ENCODE data around the gene DICER1.

DICER1 gene

DNA sequence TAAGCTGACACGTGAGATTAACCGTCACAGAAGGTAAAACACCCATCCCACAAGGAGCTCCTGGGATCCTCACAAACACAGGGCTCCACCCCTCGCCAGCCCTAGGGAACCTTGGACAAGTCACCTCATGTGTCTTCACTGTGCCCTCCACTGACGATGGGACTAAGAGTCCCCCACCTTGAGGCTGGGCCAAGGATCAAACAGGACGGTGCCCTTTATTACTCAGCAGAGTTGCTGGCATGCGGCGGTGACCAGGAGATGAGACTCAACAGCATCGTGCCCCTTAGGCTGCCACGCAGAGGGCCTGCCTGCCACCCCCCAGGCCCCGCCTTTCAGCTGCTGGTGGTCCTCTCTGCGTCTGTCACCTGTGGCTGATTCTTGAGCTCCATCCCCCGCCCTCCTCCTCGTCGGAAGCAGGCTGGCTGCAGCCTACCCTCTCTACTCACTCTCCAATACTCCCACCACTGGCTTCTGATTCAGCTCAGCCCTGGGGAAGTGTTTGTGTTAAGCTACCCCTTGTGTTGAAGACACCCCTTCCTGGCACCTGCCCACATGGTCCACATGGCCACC, 105.2 kb downstream of the DICER1 start:
- no peak for DNase-seq

DNA sequence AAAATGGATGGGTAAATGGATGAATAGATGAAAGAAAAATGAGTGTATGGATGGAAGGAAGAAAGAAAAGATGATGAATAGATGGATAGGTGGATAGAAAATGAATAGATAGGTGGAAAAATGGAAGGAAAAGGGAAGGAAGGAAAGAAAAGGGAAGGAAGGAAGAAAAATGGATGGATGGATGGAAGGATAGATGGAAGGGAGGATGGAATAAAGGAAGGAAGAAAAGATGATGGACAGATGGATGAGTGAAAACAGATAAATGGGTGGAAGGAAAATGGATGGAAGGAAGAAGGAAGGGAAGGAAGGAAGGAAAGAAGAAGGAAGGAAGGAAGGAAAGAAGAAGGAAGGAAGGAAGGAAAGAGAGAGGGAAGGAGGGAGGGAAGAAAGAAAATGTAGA, 107.4 kb downstream of the DICER1 start:
- no peak for DNase-seq

DNA sequence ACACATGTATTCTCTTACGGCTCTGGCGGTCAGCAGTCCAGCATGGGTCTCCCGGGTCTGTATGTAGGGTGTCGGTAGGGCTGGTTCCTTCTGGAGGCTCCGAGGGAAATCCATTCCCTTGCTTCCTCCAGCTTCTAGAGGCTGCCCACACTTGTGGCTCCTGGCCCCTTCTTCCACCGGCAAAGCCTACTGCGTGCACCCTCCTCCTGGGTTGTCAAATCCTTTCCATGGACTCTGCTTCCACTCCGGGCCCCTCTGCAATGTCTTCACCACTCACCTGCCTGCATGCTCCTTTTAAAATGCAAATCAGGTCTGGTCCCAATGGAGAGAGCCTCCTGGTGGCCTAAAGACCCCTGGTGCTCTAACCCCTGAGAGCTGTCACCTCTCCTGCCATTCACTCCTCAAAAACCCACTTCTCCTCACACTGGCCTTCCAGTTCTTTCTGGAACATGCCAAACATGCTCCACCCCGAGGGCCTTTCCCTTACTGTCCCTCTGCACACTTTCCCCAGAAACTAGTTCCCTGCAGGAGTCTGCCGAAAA, 108.5 kb downstream of the DICER1 start:
- no peak for DNase-seq

DNA sequence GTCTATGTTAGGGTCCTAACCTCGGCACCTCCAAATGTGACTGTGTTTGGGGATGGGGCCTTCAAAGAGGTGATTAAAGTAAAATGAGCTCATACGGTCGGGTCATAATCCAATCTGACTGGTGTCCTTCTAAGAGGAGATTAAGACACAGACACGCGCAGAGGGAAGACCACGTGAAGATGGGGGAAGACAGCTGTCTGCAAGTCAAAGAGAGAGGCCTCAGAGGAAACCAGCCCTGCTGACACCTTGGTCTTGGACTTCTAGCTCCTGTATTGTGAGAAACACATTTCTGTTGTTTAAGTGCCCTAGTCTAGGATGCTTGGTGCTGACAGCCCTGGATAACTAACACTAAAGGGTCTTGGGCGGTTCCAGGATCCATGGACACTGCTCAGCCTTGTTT, 109.6 kb downstream of the DICER1 start:
- no peak for DNase-seq

DNA sequence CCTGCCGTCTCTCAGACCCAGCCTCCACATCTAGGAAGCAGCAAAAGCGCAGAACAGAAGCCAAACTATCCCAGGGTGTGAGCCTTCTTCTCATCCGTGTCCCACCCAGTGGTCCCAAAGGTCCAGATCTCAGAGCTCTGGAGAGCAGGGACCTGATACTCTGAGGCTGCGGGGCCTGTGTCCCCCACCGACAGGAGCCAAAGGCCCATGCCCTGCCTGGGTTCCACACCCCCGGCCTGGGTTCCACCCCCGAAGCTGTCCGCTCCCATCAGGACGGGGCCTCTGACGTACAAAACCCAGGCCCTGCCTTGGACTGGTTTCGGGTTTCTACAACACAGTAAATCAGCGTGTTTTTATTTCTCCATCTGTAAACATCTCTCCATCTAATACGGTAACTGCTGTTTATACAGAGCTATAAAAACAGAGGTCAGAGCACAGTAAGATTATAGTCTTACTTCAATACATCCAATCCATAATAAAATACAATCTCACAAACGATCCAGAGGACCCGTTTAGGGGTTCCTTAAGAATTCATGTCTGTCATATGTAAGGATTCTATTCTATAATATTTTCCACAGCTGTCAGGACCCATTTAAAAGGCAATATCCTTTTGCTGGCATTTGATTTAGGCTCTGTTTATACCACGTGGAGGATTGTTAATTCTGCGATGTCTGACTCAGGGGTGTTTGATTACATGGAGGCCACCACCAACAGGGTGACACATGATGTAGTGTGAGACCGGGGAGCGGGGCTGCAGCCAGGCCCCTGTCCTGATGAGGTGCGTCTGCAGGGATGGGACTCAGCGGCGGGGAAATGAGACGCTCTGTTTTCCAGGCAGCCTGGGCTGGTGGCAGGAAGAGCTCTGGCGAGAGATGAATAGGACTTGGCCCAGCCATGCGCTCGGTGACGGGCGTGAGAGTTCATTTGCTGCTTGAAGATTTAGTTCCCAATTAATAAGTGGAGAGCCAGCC, 110.3 kb downstream of the DICER1 start:
- no peak for DNase-seq

DNA sequence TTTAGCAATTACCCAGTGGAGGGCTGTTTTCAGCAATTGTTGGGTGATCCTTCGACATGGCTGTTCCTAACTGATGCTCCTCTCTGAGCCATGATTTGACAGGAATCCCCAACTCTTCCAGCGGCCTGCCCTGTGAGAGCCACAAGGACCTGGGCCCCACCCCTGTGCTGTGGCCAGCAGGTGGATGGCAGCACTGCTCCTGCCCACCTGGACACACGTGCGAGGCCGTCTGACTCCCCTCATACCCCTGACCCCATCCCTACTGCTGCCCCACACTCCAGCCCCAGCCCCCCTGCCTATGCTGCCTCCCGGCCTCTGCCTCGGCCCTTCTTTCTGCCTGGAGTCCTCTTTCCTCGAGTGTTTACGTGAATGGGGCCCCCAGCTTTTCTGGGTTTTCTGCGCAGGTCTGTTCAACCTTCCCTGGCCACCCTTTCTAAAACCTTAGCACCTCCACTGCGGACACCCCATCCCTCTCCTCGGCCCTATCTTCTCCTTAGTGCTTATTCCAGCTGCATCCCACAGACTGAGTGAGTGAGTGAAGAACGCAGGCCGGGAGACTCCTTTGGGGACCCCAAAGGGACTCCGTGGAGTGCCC, 111.4 kb downstream of the DICER1 start:
- DNase-seq = no peak

DNA sequence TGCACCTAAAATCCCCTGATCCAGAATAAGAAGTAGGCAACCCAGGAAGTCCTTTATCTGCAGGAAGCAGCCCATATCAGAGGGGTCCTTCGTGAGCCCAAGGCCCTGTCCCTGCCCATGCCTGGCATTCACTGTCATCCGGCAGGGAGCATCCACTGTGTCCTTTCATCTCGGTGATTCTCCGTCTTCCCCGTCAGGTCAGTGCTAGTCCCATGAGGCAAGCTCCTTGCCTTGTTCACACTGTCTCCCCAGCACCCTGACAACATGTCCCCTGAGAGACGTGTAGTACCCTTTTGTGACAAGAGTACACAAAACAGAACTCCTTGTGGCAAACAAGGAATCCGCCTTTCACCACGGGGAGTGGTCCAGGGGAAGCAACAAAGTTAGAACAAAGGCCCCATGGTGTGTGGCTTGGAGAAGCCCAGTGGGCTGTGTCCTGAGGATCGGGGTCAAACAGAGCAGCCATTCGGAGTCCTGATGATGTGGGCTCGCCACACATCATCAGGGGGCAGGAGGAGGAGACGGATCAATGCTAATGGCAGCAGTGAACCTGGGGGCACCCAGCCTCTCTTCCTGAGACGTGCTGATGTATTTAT, 112.1 kb downstream of the DICER1 start:
- DNase-seq = no peak

DNA sequence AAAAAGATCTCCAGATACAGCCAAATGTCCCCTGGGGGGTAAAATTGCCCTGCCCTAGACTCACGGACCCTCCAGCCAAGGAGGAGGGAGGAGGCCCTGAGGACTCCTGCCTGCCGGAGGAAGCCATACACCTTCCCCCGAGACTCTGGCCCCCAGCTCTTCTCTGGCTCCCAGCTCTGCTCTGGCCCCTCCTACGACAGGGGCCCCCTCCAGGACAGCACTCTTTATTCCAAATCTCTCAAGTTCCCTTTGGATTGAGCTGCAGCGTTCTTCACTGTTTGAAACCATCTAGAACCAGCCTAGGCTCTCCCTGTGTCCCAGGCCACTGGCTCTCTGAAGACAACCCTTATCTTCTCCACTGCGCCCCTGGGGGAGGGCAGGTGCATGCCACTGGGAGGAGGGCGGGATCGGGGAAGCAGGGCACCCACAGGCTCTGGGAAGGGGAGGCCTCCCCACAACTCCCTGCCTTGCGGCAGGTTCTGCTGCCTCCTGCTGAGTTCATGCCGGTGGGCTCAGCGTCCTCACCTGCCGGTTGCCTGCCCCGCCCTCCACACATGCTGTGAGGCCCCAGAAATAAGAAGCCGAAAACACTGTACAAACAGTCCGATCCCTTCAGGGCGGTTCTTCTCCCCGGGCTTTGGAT, 112.7 kb downstream of the DICER1 start:
- no peak for DNase-seq

DNA sequence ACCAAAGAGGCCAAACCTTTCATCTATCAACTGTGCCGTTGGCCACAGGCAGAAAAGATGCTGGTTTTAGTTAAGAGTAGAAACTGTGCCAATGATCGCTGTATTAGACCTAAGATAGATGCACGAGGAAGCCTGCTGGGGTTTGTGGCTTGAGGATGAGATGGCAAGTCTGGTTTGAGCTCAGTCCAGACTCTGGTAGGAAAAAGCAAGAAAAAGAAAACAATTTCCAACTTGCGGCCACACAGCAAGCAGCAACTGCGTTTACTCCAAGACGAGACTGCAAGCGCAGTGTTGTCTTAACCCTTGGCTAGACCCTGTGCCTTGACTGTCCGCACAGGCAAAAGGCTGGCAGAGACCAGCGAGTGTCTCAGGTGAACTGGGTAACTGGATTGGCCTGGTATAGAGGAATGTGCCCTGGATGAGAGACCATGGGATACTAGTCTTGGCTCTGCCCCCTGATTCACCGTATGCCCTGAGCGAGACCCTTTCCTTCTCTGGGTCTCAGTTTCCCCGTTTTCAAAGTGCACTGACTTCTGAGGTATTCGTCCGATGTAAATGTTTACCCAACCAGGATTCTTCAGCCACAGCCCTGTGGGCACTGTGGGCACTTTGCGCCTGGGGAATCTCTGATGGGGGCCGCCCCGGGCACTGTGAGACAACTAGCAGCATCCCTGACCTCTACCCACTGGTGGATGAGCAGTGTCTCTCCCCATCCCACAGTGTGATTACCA, 113.4 kb downstream of the DICER1 start:
- no peak for DNase-seq

DNA sequence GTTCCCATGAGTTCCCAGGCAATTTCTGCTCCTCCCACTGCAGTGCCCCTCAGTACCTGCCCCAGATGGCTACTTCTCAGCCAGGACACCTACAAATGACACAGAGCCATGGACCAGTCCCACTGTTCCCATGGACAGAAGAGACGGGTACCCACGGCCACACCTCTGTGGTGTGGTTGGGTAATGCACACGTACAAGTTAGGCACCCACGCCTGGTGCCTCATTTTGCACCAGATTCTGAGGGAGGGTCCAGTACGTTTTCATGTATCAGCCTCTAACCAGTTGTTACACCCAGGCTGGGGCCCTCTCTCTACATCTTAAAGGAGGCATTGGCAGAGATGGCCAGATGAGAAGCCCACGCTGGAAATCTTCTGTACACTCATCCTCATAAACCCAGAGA, 114.0 kb downstream of the DICER1 start:
- no peak for DNase-seq

DNA sequence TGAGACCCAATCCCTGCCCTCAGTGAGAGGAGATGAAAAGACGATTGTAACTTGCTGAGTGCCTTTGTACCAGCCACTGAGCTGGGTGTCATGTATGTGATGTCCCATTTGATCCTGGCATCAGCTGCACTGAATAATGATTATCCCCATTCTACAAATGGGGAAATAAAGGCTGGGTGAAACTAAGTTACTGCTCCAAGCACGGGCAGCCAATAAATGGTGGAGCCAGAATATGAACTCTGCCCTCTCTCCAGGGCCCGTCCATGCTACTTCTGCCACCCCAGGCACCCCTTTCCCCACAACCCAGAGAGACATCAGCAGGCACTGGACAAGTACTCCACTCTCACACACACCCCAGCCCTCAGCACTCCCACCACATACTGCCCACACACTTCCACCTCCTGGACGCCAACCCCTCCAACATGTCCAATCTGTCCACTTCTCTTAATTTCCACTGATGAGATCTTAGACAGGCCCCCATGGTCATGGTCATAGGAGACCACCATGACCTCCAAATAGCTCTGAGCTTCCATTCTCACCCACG, 115.8 kb downstream of the DICER1 start:
- DNase-seq = no peak

DNA sequence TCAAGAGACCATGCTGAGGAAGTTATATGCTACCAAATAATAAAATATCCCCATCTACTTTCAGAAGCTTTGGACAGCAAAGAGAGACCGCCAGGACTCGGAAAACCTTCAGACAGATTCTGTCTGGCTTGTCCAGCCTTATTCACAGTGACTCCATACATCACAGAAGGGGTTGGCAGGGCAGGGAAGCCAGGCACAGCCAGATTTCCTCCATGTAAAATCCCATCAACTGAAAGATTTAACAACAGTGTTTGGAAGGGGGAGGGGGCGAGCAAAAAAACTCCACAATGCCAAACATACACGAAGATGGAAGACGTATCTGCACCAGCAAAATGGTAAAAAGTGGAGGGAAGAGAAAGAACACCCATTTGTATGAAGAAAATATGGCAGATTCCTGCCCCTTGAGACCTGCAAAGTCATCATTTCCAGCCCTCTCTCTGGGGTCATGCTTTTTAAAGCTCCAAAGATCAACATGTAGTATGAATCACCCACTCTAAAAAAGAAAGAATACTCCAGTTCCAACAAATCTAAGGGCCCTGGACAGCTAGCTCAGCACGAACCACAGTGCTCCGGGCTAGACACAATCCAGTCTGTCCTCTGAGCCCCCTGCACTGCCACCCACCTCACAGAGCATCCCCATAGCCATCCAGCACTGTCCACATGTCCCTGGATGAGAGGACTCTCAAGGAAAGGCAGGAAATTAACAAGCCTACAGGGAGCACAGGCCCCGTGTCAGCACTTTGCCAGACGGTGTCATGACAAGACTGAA, 116.4 kb downstream of the DICER1 start:
- no peak for DNase-seq

DNA sequence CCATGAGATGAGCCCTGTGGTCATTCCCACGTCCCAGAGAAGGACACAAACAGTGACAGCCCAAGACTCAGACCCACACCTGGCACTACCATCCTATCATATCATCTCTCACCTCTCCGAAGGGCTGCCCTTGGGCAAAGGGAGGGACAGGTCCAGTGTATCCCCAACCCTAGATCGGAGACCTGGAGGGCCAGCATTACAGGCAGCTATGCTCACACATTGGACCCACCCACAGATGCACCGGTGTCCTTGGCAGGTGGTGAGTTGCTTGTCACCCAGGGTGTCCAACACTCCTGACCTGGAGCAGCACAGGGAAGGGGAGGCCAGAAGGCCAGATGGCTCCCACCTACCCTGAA, 117.4 kb downstream of the DICER1 start:
- no peak for DNase-seq

DNA sequence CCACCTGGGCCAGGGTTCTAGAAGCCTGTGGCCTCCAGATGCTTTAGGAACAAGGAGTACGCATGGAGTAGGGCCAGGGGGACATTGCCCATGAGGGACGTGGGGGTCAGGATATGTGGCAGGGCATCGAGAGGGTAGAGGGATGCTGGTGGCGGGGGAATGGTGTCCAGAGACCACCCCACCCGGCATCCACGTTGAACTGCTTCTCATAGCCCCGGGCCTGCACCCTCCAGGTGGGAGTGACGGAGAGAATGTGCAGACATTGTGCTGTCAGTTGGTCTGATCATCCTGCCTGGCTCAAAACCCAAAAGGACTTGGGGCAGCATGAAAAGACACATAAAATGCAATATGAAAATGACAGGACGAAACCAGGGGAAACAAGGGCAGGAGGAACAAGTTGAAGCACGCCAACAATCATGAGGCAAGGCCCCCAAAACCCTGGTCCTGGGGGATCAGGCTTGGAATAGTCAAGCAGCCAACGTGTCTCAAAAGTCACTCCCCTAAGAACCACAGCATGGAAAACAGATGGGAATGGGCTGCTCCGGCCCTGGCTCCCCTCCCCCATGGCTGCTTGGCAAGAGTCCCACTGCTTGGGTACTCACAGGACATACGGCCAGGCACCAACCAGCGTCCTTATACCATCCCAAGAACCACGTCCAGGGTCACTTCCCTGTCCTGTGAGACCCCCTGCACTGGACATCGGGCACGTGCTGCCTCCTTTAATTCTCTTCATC, 117.9 kb downstream of the DICER1 start:
- no peak for DNase-seq

DNA sequence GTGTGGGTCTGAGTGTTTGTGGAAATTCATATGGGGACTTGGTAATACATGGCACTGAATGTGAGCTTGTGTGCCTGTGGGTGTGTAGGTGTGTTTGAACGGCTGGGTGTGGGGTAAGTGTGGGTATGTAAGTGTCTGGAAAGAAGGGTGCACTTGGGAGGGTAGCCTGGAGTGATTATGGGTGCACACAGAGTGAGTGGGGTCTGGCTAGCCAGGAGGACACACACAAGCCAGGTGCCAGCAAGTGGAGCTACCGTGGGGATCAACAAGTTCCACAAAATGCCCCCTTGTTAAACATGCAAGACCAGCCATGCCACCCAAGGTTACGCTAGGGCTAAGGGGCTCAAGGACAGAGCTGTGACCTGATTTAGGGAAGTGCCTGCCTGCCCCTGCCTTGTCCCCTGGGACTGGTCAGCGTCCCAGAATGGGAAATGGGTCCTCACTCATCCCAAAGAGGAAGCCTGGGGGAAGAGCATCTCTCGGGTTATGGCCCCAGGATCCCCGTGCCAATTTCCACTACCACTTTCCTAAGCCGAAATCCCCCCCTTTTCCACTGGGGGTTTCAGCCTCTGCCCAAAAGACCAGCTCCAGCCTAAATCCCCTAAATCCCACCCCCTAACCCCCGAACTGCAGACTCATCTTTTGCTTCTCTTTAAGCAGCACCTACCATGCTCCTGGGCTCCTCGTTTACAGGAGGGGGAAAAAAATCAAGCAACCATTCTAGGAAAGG, 118.6 kb downstream of the DICER1 start:
- DNase-seq = no peak

DNA sequence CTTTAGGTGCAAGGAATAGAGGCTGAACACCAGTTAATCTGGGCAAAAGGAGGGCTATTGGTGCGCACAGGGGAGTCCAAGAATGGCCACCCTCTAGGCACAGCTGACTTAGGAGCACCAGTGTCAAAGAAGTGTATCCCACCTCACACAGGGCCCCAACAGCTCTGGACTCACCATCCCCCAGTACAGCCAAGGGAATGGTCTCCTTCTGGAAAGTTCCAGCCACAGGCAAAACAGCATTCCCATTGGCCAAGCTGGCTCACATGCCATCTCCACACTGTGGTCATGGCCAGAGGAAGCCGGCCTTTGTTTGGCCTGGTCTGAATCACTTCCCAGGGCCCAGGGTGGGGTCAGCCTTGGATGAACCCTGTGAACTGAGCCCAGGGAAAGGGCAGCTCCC, 120.1 kb downstream of the DICER1 start:
- DNase-seq = no peak
